IMR-90 (cell line): ENCODE data around the gene NTRK2. TPM values are rescaled to one million over a fixed set of nuclear protein-coding genes. Genes with fewer than 3 reads are reported as not detected.

ENCODE experiments used
- ATAC-seq: fragments of 200-7000 bp; cut with Tn5 transposase; 2 replicates; pipeline ENCODE4 v1.9.1; 2020; ENCODE audit warnings: low read depth, mild to moderate bottlenecking, moderate library complexity
- BruUV-seq: library from RNA; stranded (reverse); fragments of 400-500 nt; replicated peaks from 2 replicates; lab custom pipeline; 2021; lab: Mats Ljungman, UMichigan
- CTCF ChIA-PET: fragments of 300-600 bp; formaldehyde crosslinking; extraction: SDS; loops from one replicate; lab custom pipeline; 2021; ENCODE audit warnings: antibody characterized with exemption; lab: Yijun Ruan, JAX
- POLR2A ChIA-PET: fragments of 300-600 bp; sonication (Branson Sonifier 250); formaldehyde crosslinking; loops from one replicate; lab custom pipeline; 2022; ENCODE audit warnings: antibody characterized with exemption; ENCODE audit not compliant: unreplicated experiment; lab: Charles Lee
- DNase-seq: peaks from one replicate; pipeline ENCODE4 v3.0.0; 2013
- H2AFZ ChIP-seq: replicated peaks from 2 replicates; pipeline ENCODE3; 2013; ENCODE audit warnings: low read length, mild to moderate bottlenecking; ENCODE audit not compliant: poor library complexity
- H2AK5ac ChIP-seq: 2 replicates; pipeline ENCODE4 v1.6.1; 2013; ENCODE audit warnings: low read depth, low read length, inconsistent platforms
- H2AK9ac ChIP-seq: replicated peaks from 2 replicates; pipeline ENCODE3; 2013; ENCODE audit warnings: mild to moderate bottlenecking, low read depth, low read length, moderate library complexity; ENCODE audit not compliant: poor library complexity
- H2BK120ac ChIP-seq: 2 replicates; pipeline ENCODE4 v1.6.1; 2013; ENCODE audit warnings: low read depth, low read length, inconsistent platforms
- H2BK15ac ChIP-seq: 3 replicates; pipeline ENCODE4 v1.6.1; 2013; ENCODE audit warnings: low read depth, low read length, inconsistent platforms
- H2BK20ac ChIP-seq: 2 replicates; pipeline ENCODE4 v1.6.1; 2013; ENCODE audit warnings: low read depth, mild to moderate bottlenecking, inconsistent platforms, low read length, moderate library complexity
- H2BK5ac ChIP-seq: 2 replicates; pipeline ENCODE4 v1.6.1; 2013; ENCODE audit warnings: mild to moderate bottlenecking, low read depth, low read length, inconsistent platforms; ENCODE audit not compliant: poor library complexity, severe bottlenecking
- H3K14ac ChIP-seq: replicated peaks from 2 replicates; pipeline ENCODE4 v1.6.1; 2013; ENCODE audit warnings: low read depth, low read length, inconsistent platforms
- H3K18ac ChIP-seq: 2 replicates; pipeline ENCODE4 v1.6.1; 2013; ENCODE audit warnings: low read depth, low read length, control low read depth
- H3K23ac ChIP-seq: 2 replicates; pipeline ENCODE4 v1.6.1; 2013; ENCODE audit warnings: low read depth, low read length, inconsistent platforms
- H3K27ac ChIP-seq: 2 replicates; pipeline ENCODE4 v1.5.1; 2013; ENCODE audit warnings: mild to moderate bottlenecking, control low read depth, low read length; ENCODE audit not compliant: insufficient read depth
- H3K27me3 ChIP-seq: 2 replicates; pipeline ENCODE4 v1.6.1; 2013; ENCODE audit warnings: low read length; ENCODE audit not compliant: control insufficient read depth, insufficient read depth
- H3K36me3 ChIP-seq: 2 replicates; pipeline ENCODE4 v1.6.1; 2013; ENCODE audit warnings: low read length, mixed read lengths; ENCODE audit not compliant: control insufficient read depth, insufficient read depth
- H3K4ac ChIP-seq: 2 replicates; pipeline ENCODE4 v1.6.1; 2013; ENCODE audit warnings: low read depth, low read length, inconsistent platforms
- H3K4me1 ChIP-seq: 2 replicates; pipeline ENCODE4 v1.6.1; 2013; ENCODE audit warnings: low read length, mixed read lengths; ENCODE audit not compliant: control insufficient read depth, insufficient read depth
- H3K4me2 ChIP-seq: 2 replicates; pipeline ENCODE4 v1.6.1; 2013; ENCODE audit warnings: low read depth, mild to moderate bottlenecking, control low read depth, low read length, moderate library complexity
- H3K4me3 ChIP-seq: 2 replicates; pipeline ENCODE4 v1.5.1; 2013; ENCODE audit warnings: low read depth, mild to moderate bottlenecking, control low read depth, low read length, moderate library complexity; ENCODE audit not compliant: insufficient read depth
- H3K56ac ChIP-seq: 2 replicates; pipeline ENCODE4 v1.6.1; 2013; ENCODE audit warnings: low read length, inconsistent platforms; ENCODE audit not compliant: insufficient read depth; ENCODE audit errors: extremely low read depth
- H3K79me1 ChIP-seq, 2 experiments: 2 replicates each; pipeline ENCODE4 v1.6.1; 2013; ENCODE audit warnings: low read length in 2 of 2, inconsistent platforms in 1 of 2, low read depth in 1 of 2
- H3K9ac ChIP-seq: 2 replicates; pipeline ENCODE4 v1.6.1; 2013; ENCODE audit warnings: low read depth, low read length, control low read depth
- H3K9me1 ChIP-seq: 2 replicates; pipeline ENCODE4 v1.6.1; 2013; ENCODE audit warnings: low read length, inconsistent platforms; ENCODE audit not compliant: insufficient read depth
- H3K9me3 ChIP-seq: 2 replicates; pipeline ENCODE4 v1.6.1; 2013; ENCODE audit warnings: low read length; ENCODE audit not compliant: control insufficient read depth, insufficient read depth
- H4K20me1 ChIP-seq: 2 replicates; pipeline ENCODE4 v1.6.1; 2013; ENCODE audit warnings: low read length, inconsistent platforms; ENCODE audit not compliant: insufficient read depth
- H4K5ac ChIP-seq: 2 replicates; pipeline ENCODE4 v1.6.1; 2013; ENCODE audit warnings: mild to moderate bottlenecking, low read depth, low read length, control low read depth
- H4K8ac ChIP-seq, 2 experiments: 2 replicates each; pipeline ENCODE4 v1.6.1; 2013; ENCODE audit warnings: low read depth in 2 of 2, low read length in 2 of 2, control low read depth in 1 of 2, inconsistent platforms in 1 of 2
- H4K91ac ChIP-seq: 2 replicates; pipeline ENCODE4 v1.6.1; 2013; ENCODE audit warnings: low read depth, low read length, inconsistent platforms; ENCODE audit not compliant: insufficient read depth
- BHLHE40 ChIP-seq: fragments of 150-350 bp; IDR thresholded peaks from 2 replicates; pipeline ENCODE4 v1.6.1; 2016; ENCODE audit warnings: mild to moderate bottlenecking, low read depth, low read length
- CEBPB ChIP-seq: IDR thresholded peaks from 2 replicates; pipeline ENCODE4 v1.6.1; 2012; ENCODE audit warnings: low read depth, low read length, improper control_type of control experiment
- CHD1 ChIP-seq: IDR thresholded peaks from 2 replicates; pipeline ENCODE4 v1.6.1; 2012; ENCODE audit warnings: low read depth, low read length, improper control_type of control experiment
- CTCF ChIP-seq: conservative IDR thresholded peaks from 2 replicates; pipeline ENCODE4 v1.5.1; 2012; ENCODE audit warnings: mild to moderate bottlenecking, low read depth, low read length, improper control_type of control experiment
- FOS ChIP-seq: fragments of 150-350 bp; IDR thresholded peaks from 2 replicates; pipeline ENCODE4 v1.6.1; 2016; ENCODE audit warnings: low read depth, low read length
- MAFK ChIP-seq: IDR thresholded peaks from 2 replicates; pipeline ENCODE4 v1.6.1; 2012; ENCODE audit warnings: low read depth, low read length, improper control_type of control experiment
- MAZ ChIP-seq: IDR thresholded peaks from 2 replicates; pipeline ENCODE4 v1.6.1; 2012; ENCODE audit warnings: low read depth, mild to moderate bottlenecking, low read length, improper control_type of control experiment, moderate library complexity, borderline replicate concordance
- MXI1 ChIP-seq: IDR thresholded peaks from 2 replicates; pipeline ENCODE4 v1.6.1; 2012; ENCODE audit warnings: low read depth, mild to moderate bottlenecking, low read length, moderate library complexity, borderline replicate concordance
- NFE2L2 ChIP-seq: fragments of 150-350 bp; IDR thresholded peaks from 2 replicates; pipeline ENCODE4 v1.6.1; 2016; ENCODE audit warnings: low read depth, mild to moderate bottlenecking, low read length
- POLR2A ChIP-seq: IDR thresholded peaks from 2 replicates; pipeline ENCODE4 v1.6.1; 2012; ENCODE audit warnings: mild to moderate bottlenecking, low read depth, low read length
- RAD21 ChIP-seq: IDR thresholded peaks from 2 replicates; pipeline ENCODE4 v1.6.1; 2012; ENCODE audit warnings: low read length, improper control_type of control experiment
- RCOR1 ChIP-seq: IDR thresholded peaks from 2 replicates; pipeline ENCODE4 v1.6.1; 2012; ENCODE audit warnings: mild to moderate bottlenecking, low read length, improper control_type of control experiment; ENCODE audit not compliant: insufficient replicate concordance
- RFX5 ChIP-seq: IDR thresholded peaks from 2 replicates; pipeline ENCODE4 v1.8.0; 2012; ENCODE audit warnings: low read depth, mild to moderate bottlenecking, low read length, moderate library complexity
- SMC3 ChIP-seq: fragments of 150-350 bp; IDR thresholded peaks from 2 replicates; pipeline ENCODE4 v1.6.1; 2016; ENCODE audit warnings: low read depth, mild to moderate bottlenecking, antibody characterized with exemption, low read length, moderate library complexity
- USF2 ChIP-seq: fragments of 150-350 bp; IDR thresholded peaks from 2 replicates; pipeline ENCODE4 v1.6.1; 2017; ENCODE audit warnings: mild to moderate bottlenecking, antibody characterized with exemption, low read length, low read depth
- WGBS, 2 experiments: methylation state at CpG; one replicate each; pipeline versions ENCODE4 v1.1.5 to v1.1.7; 2013; ENCODE audit warnings: missing lambda C conversion rate in 2 of 2; ENCODE audit not compliant: insufficient read length in 1 of 2; ENCODE audit errors: extremely low coverage in 2 of 2; 5-methylcytosine and 5-hydroxymethylcytosine counted together
- dilution Hi-C: fragments of 300-500 bp; cut with HindIII; formaldehyde crosslinking; loops from one replicate; pipeline ENCODE4 v1.14.3; 2018; ENCODE audit warnings: low sequenced_read_pairs; ENCODE audit not compliant: unreplicated experiment
- in situ Hi-C: fragments of 300-500 bp; cut with MboI; formaldehyde crosslinking; loops from 3 replicates; pipeline ENCODE4 v1.14.3; 2019; ENCODE audit warnings: low sequenced_read_pairs, inconsistent platforms, mixed read lengths
- intact Hi-C: fragments of 100-400 bp; cut with micrococcal nuclease; formaldehyde crosslinking; loops from 2 replicates; pipeline ENCODE4 v1.10.0; 2022
- polyA plus RNA-seq, 3 experiments: library from polyadenylated mRNA; depleted of rRNA; stranded (reverse); fragments of >200 nt; gene quantifications; 2 replicates each; pipeline ENCODE4 v1.2.3, GENCODE V29; 2012; ENCODE audit warnings: low replicate concordance in 1 of 3
- total RNA-seq: library from RNA; depleted of rRNA; stranded (reverse); fragments of >200 nt; gene quantifications from 2 replicates; pipeline ENCODE4 v1.2.3, GENCODE V29; 2012
- TF ChIP-seq, protein P1 (sequence below): fragments of 150-350 bp; IDR thresholded peaks from 2 replicates; pipeline ENCODE4 v1.6.1; 2016; ENCODE audit warnings: low read depth, mild to moderate bottlenecking, low read length, moderate library complexity, borderline replicate concordance

NTRK2 gene
- total and polyA plus RNA-seq, 2 of the 4 experiments (the other 2 are of a cell fraction): under 0.01 to 0.02 TPM

DNA sequence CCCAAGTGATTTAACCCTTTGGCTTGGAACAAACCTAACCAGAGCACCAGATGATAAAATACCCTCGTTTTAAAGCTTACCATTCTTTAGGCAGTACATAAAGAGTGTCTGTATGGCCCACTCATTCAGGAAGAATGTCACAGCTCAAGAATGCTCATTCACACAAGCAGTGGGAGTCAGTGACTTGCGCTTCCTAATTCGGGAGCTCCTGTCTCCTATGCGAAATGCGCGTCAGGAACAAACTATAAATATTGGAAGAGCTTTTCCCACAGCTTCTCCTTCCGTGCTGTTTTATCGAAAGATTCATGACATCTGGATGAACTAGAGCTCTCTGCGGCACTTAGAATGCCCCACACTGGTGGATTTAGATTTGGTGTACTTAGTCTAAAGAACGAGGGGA is 66.6 kb downstream of the NTRK2 start:
- H2AFZ ChIP-seq: no peak overlapping the region
- in situ Hi-C loops: no loop called here

More for the DNA sequence above, 66.6 kb downstream of the NTRK2 start:
- WGBS, 2 experiments: no CpG with 5 or more reads among the region's 10 CpGs
- DNase-seq (no peak), ATAC-seq (no peak)
- TF ChIP-seq FOS: no peak
- TF ChIP-seq RCOR1: no peak
- TF ChIP-seq, protein P1, sequence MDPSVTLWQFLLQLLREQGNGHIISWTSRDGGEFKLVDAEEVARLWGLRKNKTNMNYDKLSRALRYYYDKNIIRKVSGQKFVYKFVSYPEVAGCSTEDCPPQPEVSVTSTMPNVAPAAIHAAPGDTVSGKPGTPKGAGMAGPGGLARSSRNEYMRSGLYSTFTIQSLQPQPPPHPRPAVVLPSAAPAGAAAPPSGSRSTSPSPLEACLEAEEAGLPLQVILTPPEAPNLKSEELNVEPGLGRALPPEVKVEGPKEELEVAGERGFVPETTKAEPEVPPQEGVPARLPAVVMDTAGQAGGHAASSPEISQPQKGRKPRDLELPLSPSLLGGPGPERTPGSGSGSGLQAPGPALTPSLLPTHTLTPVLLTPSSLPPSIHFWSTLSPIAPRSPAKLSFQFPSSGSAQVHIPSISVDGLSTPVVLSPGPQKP: no peak
- TF ChIP-seq POLR2A: no peak
- TF ChIP-seq RAD21: no peak
- TF ChIP-seq CHD1: no peak
- TF ChIP-seq CEBPB: no peak
- no peak for TF ChIP-seq MXI1
- no peak for TF ChIP-seq RFX5
- TF ChIP-seq CTCF: no peak
- TF ChIP-seq SMC3: no peak
- TF ChIP-seq USF2: no peak
- TF ChIP-seq NFE2L2: no peak
- TF ChIP-seq MAZ: no peak
- no peak for TF ChIP-seq MAFK
- no peak for TF ChIP-seq BHLHE40
- Histone ChIP-seq H2AK5ac (no peak overlapping the region), H3K79me1 (no peaks in the 10 kb centered on the region), H3K23ac (no peak overlapping the region), H2AK9ac (no peak overlapping the region), H2BK5ac (no peak overlapping the region), H4K8ac (no peak overlapping the region), H3K27ac (no peak overlapping the region), H4K5ac (no peak overlapping the region), H2BK20ac (no peak overlapping the region), H3K9me3 (peaks cover 5% of the 10 kb centered on the region), H4K20me1 (no peaks in the 10 kb centered on the region), H3K4ac (no peak overlapping the region), H4K91ac (no peak overlapping the region), H3K4me3 (no peak overlapping the region), H3K18ac (no peak overlapping the region), H3K9ac (no peak overlapping the region), H2BK15ac (no peak overlapping the region), H3K9me1 (no peaks in the 10 kb centered on the region), H3K14ac (no peak overlapping the region), H3K27me3 (no peaks in the 10 kb centered on the region), H3K4me2 (no peak overlapping the region), H3K56ac (no peak overlapping the region), H2BK120ac (no peak overlapping the region), H3K4me1 (no peaks in the 10 kb centered on the region), H3K36me3 (no peaks in the 10 kb centered on the region)
- ChIA-PET POLR2A (no interaction called here), CTCF (no interaction called here)
- intact Hi-C loops (no loop called here), dilution Hi-C loops (no loop called here)
- BruUV-seq: no TSS peak
